HG03066 (cell line): ENCODE data around the gene NEK6.

ENCODE experiments used
- ATAC-seq: cut with Tn5 transposase; IDR thresholded peaks from one replicate; pipeline ENCODE4 v1.9.1; 2021; ENCODE audit warnings: low read depth; ENCODE audit not compliant: unreplicated experiment

NEK6 gene

GRCh38 chr9:124364141-124364540, 106.4 kb downstream of the NEK6 start:
- ATAC-seq = no peak

GRCh38 chr9:124365036-124365435, 107.3 kb downstream of the NEK6 start:
- ATAC-seq = no peak

- ATAC-seq = no peak
Observed at GRCh38 chr9:124366476-124367220, 108.9 kb downstream of the NEK6 start.

- ATAC-seq = no peak
Observed at GRCh38 chr9:124368692-124369091, 110.9 kb downstream of the NEK6 start.

- no peak for ATAC-seq
Observed at GRCh38 chr9:124369231-124369797, 111.6 kb downstream of the NEK6 start.

GRCh38 chr9:124370896-124371582, 113.3 kb downstream of the NEK6 start:
- ATAC-seq = no peak

- no peak for ATAC-seq
Observed at GRCh38 chr9:124372038-124372437, 114.3 kb downstream of the NEK6 start.

- no peak for ATAC-seq
Observed at GRCh38 chr9:124373386-124373785, 115.6 kb downstream of the NEK6 start.

- no peak for ATAC-seq
Observed at GRCh38 chr9:124373851-124374250, 116.1 kb downstream of the NEK6 start.

- no peak for ATAC-seq
Observed at GRCh38 chr9:124375726-124376125, 118.0 kb downstream of the NEK6 start.

GRCh38 chr9:124376329-124376728, 118.6 kb downstream of the NEK6 start:
- no peak for ATAC-seq

GRCh38 chr9:124377551-124378406, 120.0 kb downstream of the NEK6 start:
- no peak for ATAC-seq

GRCh38 chr9:124381170-124381945, 123.6 kb downstream of the NEK6 start:
- ATAC-seq = no peak

- ATAC-seq = no peak
Observed at GRCh38 chr9:124384210-124384609, 126.5 kb downstream of the NEK6 start.

- ATAC-seq = no peak
Observed at GRCh38 chr9:124384846-124385245, 127.1 kb downstream of the NEK6 start.

- no peak for ATAC-seq
Observed at GRCh38 chr9:124385623-124386022, 127.9 kb downstream of the NEK6 start.

- no peak for ATAC-seq
Observed at GRCh38 chr9:124386201-124386600, 128.5 kb downstream of the NEK6 start.

- no peak for ATAC-seq
Observed at GRCh38 chr9:124388275-124389048, 130.7 kb downstream of the NEK6 start.

- no peak for ATAC-seq
Observed at GRCh38 chr9:124389146-124389939, 131.6 kb downstream of the NEK6 start.
